H1 (cell line): ENCODE results near the gene RHD. TPM values are rescaled to one million over a fixed set of nuclear protein-coding genes. Genes with fewer than 3 reads are reported as not detected.

Source experiments
- ASH2L ChIP-seq: fragments of 200-600, 300-600 bp; sonication (generic); IDR thresholded peaks from one replicate; pipeline ENCODE4 v1.7.1; 2017; ENCODE audit warnings: low read length
- BACH1 ChIP-seq: IDR thresholded peaks from 2 replicates; pipeline ENCODE4 v1.6.1; 2012; ENCODE audit warnings: low read length, improper control_type of control experiment
- CHD1 ChIP-seq: IDR thresholded peaks from 2 replicates; pipeline ENCODE4 v1.6.1; 2012; ENCODE audit warnings: low read depth, low read length, improper control_type of control experiment
- CHD7 ChIP-seq: fragments of 300-600 bp; sonication (generic); IDR thresholded peaks from 2 replicates; pipeline ENCODE4 v1.7.1; 2012; ENCODE audit warnings: low read length, moderate library complexity, mild to moderate bottlenecking, inconsistent platforms; ENCODE audit not compliant: insufficient replicate concordance
- FOSL1 ChIP-seq: IDR thresholded peaks from 2 replicates; pipeline ENCODE4 v1.6.1; 2011; ENCODE audit warnings: mild to moderate bottlenecking, low read depth, low read length, moderate library complexity; ENCODE audit not compliant: insufficient read depth
- RFX5 ChIP-seq: IDR thresholded peaks from 2 replicates; pipeline ENCODE4 v1.6.1; 2011; ENCODE audit warnings: low read depth, low read length, improper control_type of control experiment, borderline replicate concordance
- RNF2 ChIP-seq: fragments of 200-900, 300-1000 bp; sonication (generic); IDR thresholded peaks from 2 replicates; pipeline ENCODE4 v1.7.1; 2016; ENCODE audit warnings: borderline replicate concordance, low read depth, mild to moderate bottlenecking, antibody characterized with exemption, low read length; ENCODE audit not compliant: poor library complexity, severe bottlenecking; ENCODE audit errors: missing control alignments
- polyA plus RNA-seq, 7 experiments: library from polyadenylated mRNA; depleted of rRNA in 3 of 7; stranded (reverse) in 5 of 7; unstranded in 2 of 7; fragments of >200 nt in 5 of 7; fragments of 200-250 nt in 2 of 7; gene quantifications; 1 replicate in 5 of 7; 2 replicates in 1 of 7; 4 replicates in 1 of 7; pipeline versions ENCODE4 v1.2.1 to v1.2.3, GENCODE V29; 2011 to 2013; ENCODE audit warnings: missing spikeins in 2 of 7, mixed read lengths in 2 of 7
- total RNA-seq: library from RNA; stranded (reverse); fragmentation: NEBNext Ultra II Directional; extraction: Animal tissue kit (Norgen Biotek cat#: 25700); gene quantifications from 2 replicates; pipeline ENCODE4 v1.2.1, GENCODE V29; 2021
- TF ChIP-seq, protein P1 (sequence below): IDR thresholded peaks from 2 replicates; pipeline ENCODE4 v1.6.1; 2012; ENCODE audit warnings: inconsistent platforms
- TF ChIP-seq, protein P2 (sequence below): IDR thresholded peaks from 2 replicates; pipeline ENCODE4 v1.6.1; 2011; ENCODE audit warnings: low read depth, mild to moderate bottlenecking, low read length; ENCODE audit not compliant: insufficient read depth

The RHD gene
- total and polyA plus RNA-seq, 2 of the 8 experiments (the other 6 are each of a cell fraction or from before 2014, with no cell fraction given), result 0.21 TPM; not detected in 1

GRCh38 chr1:25355841-25356395 lies 83.6 kb downstream of the RHD start (continued):
- no peak for TF ChIP-seq CHD7
- no peak for TF ChIP-seq CHD1
- TF ChIP-seq, protein P1, sequence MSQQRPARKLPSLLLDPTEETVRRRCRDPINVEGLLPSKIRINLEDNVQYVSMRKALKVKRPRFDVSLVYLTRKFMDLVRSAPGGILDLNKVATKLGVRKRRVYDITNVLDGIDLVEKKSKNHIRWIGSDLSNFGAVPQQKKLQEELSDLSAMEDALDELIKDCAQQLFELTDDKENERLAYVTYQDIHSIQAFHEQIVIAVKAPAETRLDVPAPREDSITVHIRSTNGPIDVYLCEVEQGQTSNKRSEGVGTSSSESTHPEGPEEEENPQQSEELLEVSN, result no peak
- TF ChIP-seq, protein P2, sequence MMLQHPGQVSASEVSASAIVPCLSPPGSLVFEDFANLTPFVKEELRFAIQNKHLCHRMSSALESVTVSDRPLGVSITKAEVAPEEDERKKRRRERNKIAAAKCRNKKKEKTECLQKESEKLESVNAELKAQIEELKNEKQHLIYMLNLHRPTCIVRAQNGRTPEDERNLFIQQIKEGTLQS, result no peak
- TF ChIP-seq RNF2, result no peak
- no peak for TF ChIP-seq RFX5
- no peak for TF ChIP-seq BACH1
- no peak for TF ChIP-seq FOSL1
- TF ChIP-seq ASH2L, result no peak
